Hematopoietic multipotent progenitor cell treated with erythropoietin and hydrocortisone succinate and interleukin-3 and kit ligand, for 6 days (in vitro differentiated cells): Measurements from ENCODE around the gene RABGGTA.
"Not testable (repeated sequence)": the region's sequence is repeated elsewhere in the genome, so short reads cannot be mapped to it uniquely, and the experiment has no call there.

Source experiments
- DNase-seq: peaks from one replicate; pipeline ENCODE4 v3.0.0-alpha.2; 2015

RABGGTA gene

GRCh38 chr14:24238527-24239037 is 32.8 kb downstream of the RABGGTA start:
- DNase-seq: no peak

GRCh38 chr14:24238123-24238522 is 33.3 kb downstream of the RABGGTA start:
- DNase-seq: no peak

- DNase-seq: no peak
Observed at GRCh38 chr14:24237463-24237955, 33.9 kb downstream of the RABGGTA start.

- no peak for DNase-seq
Observed at GRCh38 chr14:24236689-24237462, 34.5 kb downstream of the RABGGTA start.

- DNase-seq: no peak
Observed at GRCh38 chr14:24235804-24236688, 35.4 kb downstream of the RABGGTA start.

GRCh38 chr14:24234095-24235005 is 37.0 kb downstream of the RABGGTA start:
- DNase-seq: peak; percentile 60

GRCh38 chr14:24233538-24233866 is 37.9 kb downstream of the RABGGTA start:
- peak; percentile 27 for DNase-seq

- no peak for DNase-seq
Observed at GRCh38 chr14:24232645-24233537, 38.5 kb downstream of the RABGGTA start, which contains the start of gene GMPR2. GMPR2 (plus strand) TSS chr14:24232929; CDS start chr14:24233254, 325 bp downstream.

GRCh38 chr14:24232121-24232644 is 39.2 kb downstream of the RABGGTA start, which contains the start of gene NEDD8:
NEDD8 (minus strand) TSS chr14:24232367; CDS start chr14:24232267, 100 bp downstream.
- peak; percentile 96 for DNase-seq

- peak; percentile 41 for DNase-seq
Observed at GRCh38 chr14:24231263-24232120, 39.9 kb downstream of the RABGGTA start.

- DNase-seq: no peak
Observed at GRCh38 chr14:24228902-24229301, 42.5 kb downstream of the RABGGTA start.

GRCh38 chr14:24226473-24226872 is 44.9 kb downstream of the RABGGTA start:
- no peak for DNase-seq

GRCh38 chr14:24224618-24225071 is 46.8 kb downstream of the RABGGTA start:
- no peak for DNase-seq

GRCh38 chr14:24222987-24223386 is 48.4 kb downstream of the RABGGTA start:
- DNase-seq: not testable (repeated sequence)

GRCh38 chr14:24219521-24219920 is 51.9 kb downstream of the RABGGTA start:
- no peak for DNase-seq

GRCh38 chr14:24219080-24219479 is 52.3 kb downstream of the RABGGTA start:
- no peak for DNase-seq

- not testable (repeated sequence) for DNase-seq
Observed at GRCh38 chr14:24216876-24217275, 54.5 kb downstream of the RABGGTA start.

- DNase-seq: no peak
Observed at GRCh38 chr14:24216345-24216699, 55.1 kb downstream of the RABGGTA start.
